ENCODE measurements around the gene ZNF516. TPM values are rescaled to one million over a fixed set of nuclear protein-coding genes. Genes with fewer than 3 reads are reported as not detected.
A peak's percentile ranks its signal among the peaks of the same experiment; 100 is the strongest.

Gene ZNF516
- total and polyA plus RNA-seq, 2 of the 13 experiments (the other 11 are each of a cell fraction or from before 2014, with no cell fraction given) = 16.6 to 18.7 TPM

DNA sequence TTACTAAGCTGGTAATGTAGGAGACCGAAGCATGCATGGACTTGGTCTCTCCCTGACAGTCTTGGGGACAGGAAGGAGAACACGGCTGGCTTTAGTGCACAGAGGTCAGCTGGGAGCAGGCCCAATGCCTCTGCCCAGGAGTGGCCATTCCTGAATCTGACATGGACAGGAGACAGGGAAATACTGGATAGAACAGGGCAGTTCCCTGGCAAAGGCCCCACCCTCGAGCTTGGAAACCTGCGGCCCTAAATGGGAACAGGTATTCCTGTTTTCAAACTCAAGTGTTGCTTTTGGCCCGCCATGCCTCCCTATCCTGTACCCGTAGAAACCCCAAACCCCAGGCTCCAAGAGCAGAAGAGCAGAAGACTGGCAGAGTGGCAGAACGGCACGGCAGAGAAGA is 107.4 kb downstream of the ZNF516 start:
- no peak for DNase-seq (ENCODE audit: low spot score)
- FAIRE-seq = no peak
- Histone ChIP-seq H3K4me1 (ENCODE audit: insufficient read depth, low read length) (no peaks in the 10 kb centered on the region), H3K79me2 (ENCODE audit: insufficient read depth, low read length) (peaks cover 55% of the 10 kb centered on the region), H4K20me1 (ENCODE audit: insufficient read depth, low read length) (peaks cover 54% of the 10 kb centered on the region), H3K27ac (ENCODE audit: extremely low read length, insufficient read depth, low read length) (no peak overlapping the region), H3K27me3 (ENCODE audit: control insufficient read depth in 1 of 2, insufficient read depth in 2 of 2, low read length in 2 of 2) (no peaks in the 10 kb centered on the region; a peak in 1 of 5 replicates), H3K9ac (ENCODE audit: insufficient read depth, low read depth, low read length) (no peak overlapping the region), H3K9me3 (ENCODE audit: low read length) (no peaks in the 10 kb centered on the region), H3K4me3 (replicated peaks in 1 of 3; ENCODE audit: insufficient read depth in 1 of 3, low read depth in 2 of 3, low read length in 3 of 3) (no peak overlapping the region), H3K36me3 (replicated peaks in 1 of 2; ENCODE audit: control insufficient read depth in 1 of 2, insufficient read depth in 2 of 2, low read length in 2 of 2) (peaks cover 5 to 16% of the 10 kb centered on the region in 2 experiments; a peak in 1 of 5 replicates), H2AFZ (ENCODE audit: low read length) (no peak overlapping the region), H3K4me2 (ENCODE audit: low read depth, low read length) (no peak overlapping the region)
- BruUV-seq (replicated peaks) = no TSS peak
- ChIA-PET POLR2A (no interaction called here), CTCF (ENCODE audit: low intra/inter-chr PET ratio, low total read pairs) (no interaction called here)
- no peak for TF ChIP-seq SKIL (CRISPR knock-in tag; IDR thresholded peaks at IDR 0.05; ENCODE audit: borderline replicate concordance)
- no peak for TF ChIP-seq KLF11 (CRISPR knock-in tag; IDR thresholded peaks at IDR 0.05)
- TF ChIP-seq NPAS2 (CRISPR knock-in tag; IDR thresholded peaks at IDR 0.05; ENCODE audit: borderline replicate concordance) = no peak
- no peak for TF ChIP-seq ZMYM4 (CRISPR knock-in tag; IDR thresholded peaks at IDR 0.05)
- intact Hi-C loops (cut with micrococcal nuclease; ENCODE audit: unreplicated experiment) (no loop called here), in situ Hi-C loops (cut with HindIII; ENCODE audit: extremely low pct_ligation_motif_present, low pct_unique_long_range_greater_than_20kb) (no loop called here)
- WGBS (ENCODE audit: low lambda C conversion rate) = 100% methylated on average over 8 of the region's 8 CpGs
- ATAC-seq = no peak

DNA sequence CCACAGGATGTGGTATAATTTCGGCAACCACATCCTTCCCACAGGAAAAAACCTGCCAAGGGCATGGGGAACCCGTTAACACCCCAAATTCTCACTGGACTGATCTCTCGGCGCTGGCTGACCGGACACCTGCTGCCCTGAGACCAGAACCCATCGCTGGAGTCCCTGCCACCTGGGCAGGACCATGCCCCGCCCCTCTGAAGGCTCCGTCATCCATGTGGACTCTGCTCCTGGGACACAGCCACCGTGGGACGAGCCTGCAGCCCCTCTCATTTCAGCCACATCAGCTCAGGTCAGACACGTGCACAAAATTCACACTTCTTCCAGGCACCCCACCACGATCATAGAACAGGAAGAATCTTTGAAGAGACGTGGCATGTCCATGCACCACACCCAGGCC is 108.2 kb downstream of the ZNF516 start:
- DNase-seq (ENCODE audit: low spot score) (no peak), ATAC-seq (no peak), FAIRE-seq (no peak)
- Histone ChIP-seq H3K36me3 (replicated peaks in 1 of 2; ENCODE audit: control insufficient read depth in 1 of 2, insufficient read depth in 2 of 2, low read length in 2 of 2) (peaks cover 4 to 16% of the 10 kb centered on the region in 2 experiments; a peak in 1 of 5 replicates), H3K9ac (ENCODE audit: insufficient read depth, low read depth, low read length) (no peak overlapping the region), H3K79me2 (ENCODE audit: insufficient read depth, low read length) (peaks cover 52% of the 10 kb centered on the region), H3K4me3 (replicated peaks in 1 of 3; ENCODE audit: insufficient read depth in 1 of 3, low read depth in 2 of 3, low read length in 3 of 3) (no peak overlapping the region), H3K4me1 (ENCODE audit: insufficient read depth, low read length) (no peaks in the 10 kb centered on the region), H4K20me1 (ENCODE audit: insufficient read depth, low read length) (peaks cover 56% of the 10 kb centered on the region), H3K27ac (ENCODE audit: extremely low read length, insufficient read depth, low read length) (no peak overlapping the region), H2AFZ (ENCODE audit: low read length) (no peak overlapping the region), H3K4me2 (ENCODE audit: low read depth, low read length) (no peak overlapping the region), H3K9me3 (ENCODE audit: low read length) (no peaks in the 10 kb centered on the region), H3K27me3 (ENCODE audit: control insufficient read depth in 1 of 2, insufficient read depth in 2 of 2, low read length in 2 of 2) (no peaks in the 10 kb centered on the region; a peak in 1 of 5 replicates)
- intact Hi-C loops (cut with micrococcal nuclease; ENCODE audit: unreplicated experiment) (no loop called here), in situ Hi-C loops (cut with HindIII; ENCODE audit: extremely low pct_ligation_motif_present, low pct_unique_long_range_greater_than_20kb) (no loop called here)
- WGBS (ENCODE audit: low lambda C conversion rate) = 94% methylated on average over 13 of the region's 13 CpGs
- ChIA-PET POLR2A (no interaction called here), CTCF (ENCODE audit: low intra/inter-chr PET ratio, low total read pairs) (no interaction called here)
- no TSS peak for BruUV-seq (replicated peaks)
- TF ChIP-seq THAP9 (CRISPR knock-in tag; IDR thresholded peaks at IDR 0.05; ENCODE audit: borderline replicate concordance) (no peak), TMF1 (CRISPR knock-in tag; IDR thresholded peaks at IDR 0.05; ENCODE audit: low read depth) (no peak), AGO2 (optimal IDR thresholded peaks at IDR 0.05; ENCODE audit: low read depth, low read length) (peak; percentile 26), ZNF501 (CRISPR knock-in tag; IDR thresholded peaks at IDR 0.05) (no peak), U2AF2 (IDR thresholded peaks at IDR 0.05; ENCODE audit: low read depth, low read length) (no peak), U2AF1 (optimal IDR thresholded peaks at IDR 0.05; ENCODE audit: low read depth, low read length) (no peak), ZNF784 (CRISPR knock-in tag; IDR thresholded peaks at IDR 0.05; ENCODE audit: borderline replicate concordance) (no peak), SMARCE1 (IDR thresholded peaks at IDR 0.05; ENCODE audit: borderline replicate concordance) (no peak)
